GM21737 (cell line): ENCODE results near the gene ORC3.
A peak's percentile ranks its signal among the peaks of the same experiment; 100 is the strongest.
"Not testable (repeated sequence)": the region's sequence is repeated elsewhere in the genome, so short reads cannot be mapped to it uniquely, and the experiment has no call there.

Experiments
- ATAC-seq: cut with Tn5 transposase; IDR thresholded peaks from one replicate; pipeline ENCODE4 v1.9.1; 2021; ENCODE audit warnings: mild to moderate bottlenecking, moderate library complexity; ENCODE audit not compliant: unreplicated experiment

ORC3 gene

GRCh38 chr6:87690441-87690840 lies 100.5 kb downstream of the ORC3 start:
- no peak for ATAC-seq

- no peak for ATAC-seq
These were observed 102.2 kb downstream of the ORC3 start for GRCh38 chr6:87692086-87692485.

GRCh38 chr6:87696817-87697216 lies 106.9 kb downstream of the ORC3 start:
- ATAC-seq = not testable (repeated sequence)

GRCh38 chr6:87697581-87698546 lies 107.9 kb downstream of the ORC3 start:
- no peak for ATAC-seq

- no peak for ATAC-seq
These were observed 108.6 kb downstream of the ORC3 start for GRCh38 chr6:87698547-87699006.

GRCh38 chr6:87699576-87699975 lies 109.6 kb downstream of the ORC3 start:
- ATAC-seq = no peak

GRCh38 chr6:87700397-87701343 lies 110.7 kb downstream of the ORC3 start:
- ATAC-seq = no peak

GRCh38 chr6:87701344-87701675 lies 111.4 kb downstream of the ORC3 start:
- no peak for ATAC-seq

- peak; percentile 64 for ATAC-seq
These were observed 112.0 kb downstream of the ORC3 start, which contains the start of gene AKIRIN2 for GRCh38 chr6:87701676-87702588. Gene AKIRIN2, minus strand, starts transcription at chr6:87702233. Its CDS starts 549 bp downstream, at chr6:87701684.

GRCh38 chr6:87702589-87702945 lies 112.6 kb downstream of the ORC3 start:
- peak; percentile 15 for ATAC-seq

- ATAC-seq = not testable (repeated sequence)
These were observed 113.1 kb downstream of the ORC3 start for GRCh38 chr6:87703039-87703438.

GRCh38 chr6:87705070-87705691 lies 115.2 kb downstream of the ORC3 start:
- peak; percentile 37 for ATAC-seq

- ATAC-seq = no peak
These were observed 116.4 kb downstream of the ORC3 start for GRCh38 chr6:87706187-87706966.

- not testable (repeated sequence) for ATAC-seq
These were observed 118.9 kb downstream of the ORC3 start for GRCh38 chr6:87708581-87709427.

- ATAC-seq = no peak
These were observed 120.2 kb downstream of the ORC3 start for GRCh38 chr6:87710090-87710489.

GRCh38 chr6:87712713-87713112 lies 122.8 kb downstream of the ORC3 start:
- not testable (repeated sequence) for ATAC-seq

GRCh38 chr6:87714093-87714842 lies 124.3 kb downstream of the ORC3 start:
- no peak for ATAC-seq
